GM19023 (cell line): ENCODE data around the gene UST.
A peak's percentile ranks its signal among the peaks of the same experiment; 100 is the strongest.
"Not testable (repeated sequence)": the region's sequence is repeated elsewhere in the genome, so short reads cannot be mapped to it uniquely, and the experiment has no call there.

ENCODE experiments used
- ATAC-seq: cut with Tn5 transposase; IDR thresholded peaks from one replicate; pipeline ENCODE4 v1.9.1; 2021; ENCODE audit warnings: mild to moderate bottlenecking, moderate library complexity; ENCODE audit not compliant: unreplicated experiment

UST gene

DNA sequence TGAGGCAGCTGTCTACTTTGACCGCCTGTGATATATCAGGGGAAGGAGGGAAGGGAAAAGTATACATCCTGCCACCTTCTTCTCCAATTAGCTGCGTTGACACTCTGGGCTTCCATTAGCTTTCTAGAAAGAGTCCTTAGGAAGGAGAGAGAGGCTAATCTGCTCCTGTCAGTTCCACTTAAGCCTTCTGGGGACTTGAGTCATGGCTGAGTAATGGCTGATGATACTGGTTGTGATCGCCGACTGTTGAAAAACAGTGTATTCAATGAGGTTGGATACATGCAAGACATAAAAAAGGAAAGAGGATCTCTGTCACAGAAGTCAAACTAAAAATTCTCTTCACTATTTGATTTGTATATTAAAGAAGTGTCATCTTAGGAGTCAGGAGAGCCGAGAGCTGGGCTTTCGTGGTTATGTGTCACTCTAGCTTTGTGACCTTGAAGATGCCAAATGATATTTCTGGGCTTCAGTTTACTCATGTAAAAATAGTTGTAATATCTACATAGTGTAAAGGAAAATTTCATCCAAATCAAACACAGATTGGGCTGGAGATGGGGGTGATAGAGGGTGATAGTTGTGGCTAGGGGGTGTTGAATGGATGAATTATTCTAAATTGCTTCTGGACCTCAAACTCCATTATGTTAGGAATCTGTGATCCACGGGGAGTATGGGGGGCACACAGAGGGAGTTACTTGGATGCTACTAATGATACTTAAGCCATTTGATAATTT, 189.0 kb downstream of the UST start:
- ATAC-seq, result no peak

DNA sequence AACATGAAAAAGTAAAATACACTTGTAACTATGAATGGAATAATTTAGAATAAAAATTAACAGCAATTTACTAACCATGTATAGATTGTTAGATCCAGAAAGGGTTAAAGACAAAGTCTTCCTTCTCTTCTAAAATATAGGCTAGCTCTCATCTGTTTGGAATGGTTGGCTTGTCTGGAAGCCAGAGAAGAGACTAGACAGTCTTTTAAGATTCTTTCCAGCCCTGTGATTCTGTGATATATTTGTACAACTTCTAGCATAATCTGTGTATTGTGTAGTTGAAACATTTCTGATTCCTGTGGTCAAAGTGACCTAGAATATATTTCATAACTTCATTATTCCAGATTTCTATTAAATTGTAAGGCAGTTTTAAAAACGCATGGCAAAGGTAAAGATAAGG, 196.6 kb downstream of the UST start:
- ATAC-seq, result no peak

DNA sequence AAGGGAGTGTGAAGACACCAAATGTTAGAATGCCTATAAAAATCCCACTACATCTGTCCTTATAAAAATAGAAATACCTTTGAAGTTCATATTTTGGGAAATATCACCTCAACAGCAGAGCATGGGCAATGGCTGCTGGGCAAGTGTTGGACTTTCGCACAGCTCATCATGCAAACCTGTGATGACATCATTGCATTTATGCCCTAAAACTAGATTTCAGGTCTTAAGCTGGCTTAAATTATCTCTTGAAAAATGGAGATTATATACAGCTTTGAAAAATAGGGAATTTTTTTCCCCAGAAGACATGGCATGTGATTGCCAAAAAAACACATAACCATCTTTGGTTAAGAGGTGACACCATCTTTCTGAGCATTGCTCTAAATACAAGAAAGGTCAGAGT, 197.8 kb downstream of the UST start:
- ATAC-seq, result no peak

DNA sequence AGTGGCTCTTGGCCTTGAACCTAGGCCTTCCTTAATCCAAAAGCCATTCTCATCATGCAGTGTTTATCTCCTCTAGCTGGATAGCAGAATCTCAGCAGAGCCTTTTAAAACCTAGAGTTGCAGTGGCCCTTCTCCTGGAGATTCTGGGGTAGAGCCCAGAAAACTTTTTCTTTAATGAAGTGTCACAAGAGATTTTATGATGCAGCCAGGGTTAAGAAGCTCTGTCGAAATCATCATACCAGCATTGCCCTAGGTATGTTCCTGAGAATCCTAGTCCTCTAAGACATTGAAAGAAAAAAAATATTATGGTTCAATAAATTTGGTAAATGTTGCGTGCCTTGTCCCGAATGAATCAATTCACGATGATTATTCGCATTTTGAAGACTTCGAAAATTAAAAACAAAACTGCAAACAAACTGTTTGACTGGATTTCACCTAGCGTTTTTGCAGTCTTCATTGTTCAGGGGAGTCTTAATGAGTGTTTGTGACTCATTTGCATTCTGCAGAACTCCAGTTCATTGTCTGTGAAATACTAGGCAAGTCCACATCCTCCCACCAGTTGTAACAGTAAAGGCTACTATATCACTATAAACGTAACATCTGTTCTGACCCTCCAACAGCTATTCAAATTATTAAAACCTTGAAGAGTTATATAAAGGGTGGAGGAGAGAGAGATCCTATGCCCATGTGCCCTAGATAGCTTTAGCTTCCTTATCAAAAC, 198.6 kb downstream of the UST start:
- ATAC-seq, result no peak

DNA sequence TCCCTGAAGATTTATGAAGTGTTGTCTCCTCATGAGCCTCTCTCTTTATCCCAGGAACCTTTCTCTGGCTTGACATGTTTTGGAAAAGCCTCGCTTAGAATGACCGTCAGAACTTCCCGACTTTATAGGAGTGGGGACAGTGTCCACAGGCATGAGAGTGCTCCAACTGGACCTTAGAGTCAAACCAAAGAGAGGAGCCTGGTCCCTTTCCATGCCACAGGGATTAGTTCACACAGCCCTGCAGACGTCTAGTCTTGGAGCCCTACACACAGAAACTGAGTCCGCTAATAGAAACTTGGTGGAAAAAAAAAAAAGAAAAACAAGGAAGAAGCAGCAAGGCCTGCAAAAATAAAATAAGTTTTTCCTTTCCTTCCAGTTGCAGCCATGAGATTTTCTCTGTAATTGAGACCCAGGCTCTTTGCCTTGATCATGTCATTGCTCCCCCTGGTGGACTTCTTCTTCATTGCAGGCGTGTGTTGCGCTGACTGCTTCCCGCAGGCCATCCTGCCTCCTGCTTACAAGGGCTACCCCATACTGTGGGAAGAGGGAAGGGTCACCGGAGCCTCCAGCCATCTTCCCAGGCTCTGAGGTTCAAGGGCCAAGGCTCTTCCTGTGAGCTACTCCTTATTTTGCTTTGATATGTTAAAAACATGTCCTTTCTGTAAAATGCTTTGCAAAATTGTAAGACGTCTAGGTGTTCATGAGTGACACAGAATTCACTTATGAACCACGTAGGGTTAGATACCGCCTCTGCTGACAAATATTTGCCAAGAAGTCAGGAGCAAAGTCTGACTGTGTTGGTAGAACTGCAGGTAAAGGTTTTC, 201.0 kb downstream of the UST start:
- peak; percentile 62 for ATAC-seq

DNA sequence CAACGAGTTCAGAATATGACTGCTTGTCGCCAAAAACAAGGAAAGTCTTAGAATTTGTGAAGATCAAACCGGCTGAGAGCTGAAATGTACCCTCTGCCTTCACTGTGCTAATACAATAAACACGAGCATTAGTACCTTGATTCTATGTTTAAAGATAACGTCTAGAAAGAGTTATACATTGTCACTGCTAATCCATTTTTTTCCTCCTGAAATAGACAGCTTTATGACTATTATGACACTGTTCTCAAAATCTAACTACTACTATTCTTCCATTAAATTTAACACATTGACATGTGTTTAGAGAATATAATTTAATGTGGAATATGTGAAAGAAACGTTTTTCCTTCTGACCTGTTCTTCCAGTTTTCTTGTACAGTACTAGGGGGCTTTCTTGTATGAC, 204.8 kb downstream of the UST start:
- ATAC-seq, result no peak

DNA sequence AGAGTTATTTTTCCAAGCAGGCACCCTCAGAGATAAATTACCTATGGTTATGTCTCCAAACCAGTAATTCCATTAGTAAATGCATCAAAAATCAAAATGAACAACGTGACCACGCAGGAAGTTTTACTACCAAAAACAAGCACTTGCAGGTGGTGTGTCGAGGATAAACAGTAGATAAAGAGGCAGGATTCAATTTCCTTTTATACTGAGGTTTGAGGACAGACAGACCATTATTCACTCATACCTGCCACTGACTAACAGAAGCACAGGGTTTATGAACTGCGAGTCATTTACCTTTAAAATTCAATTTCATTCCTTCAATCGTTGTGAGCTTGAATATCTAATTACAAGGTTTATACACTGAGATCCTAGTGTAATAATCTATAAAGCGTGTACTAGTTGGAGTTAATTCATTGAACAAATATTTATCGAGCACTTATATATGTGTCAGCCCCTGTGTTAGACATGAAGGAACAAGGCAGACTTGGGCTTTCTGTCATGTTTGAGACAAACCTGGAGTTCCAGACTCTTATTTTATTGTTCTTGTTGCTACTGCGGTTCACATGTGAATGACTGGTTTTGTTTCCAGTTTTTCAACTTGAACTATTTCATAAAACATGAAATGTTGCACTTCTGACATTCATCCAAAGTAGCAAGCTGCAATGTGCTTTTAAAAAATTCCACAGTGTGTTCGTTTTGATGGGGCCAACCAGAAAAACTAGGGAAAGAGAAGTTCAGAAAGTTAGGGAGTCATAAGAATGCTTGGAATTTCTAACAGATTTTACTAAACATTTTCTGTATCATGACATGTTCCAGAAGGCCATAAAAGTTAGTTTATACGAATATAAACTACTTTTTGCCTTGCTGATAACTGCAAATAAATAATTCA, 205.6 kb downstream of the UST start:
- ATAC-seq, result no peak

DNA sequence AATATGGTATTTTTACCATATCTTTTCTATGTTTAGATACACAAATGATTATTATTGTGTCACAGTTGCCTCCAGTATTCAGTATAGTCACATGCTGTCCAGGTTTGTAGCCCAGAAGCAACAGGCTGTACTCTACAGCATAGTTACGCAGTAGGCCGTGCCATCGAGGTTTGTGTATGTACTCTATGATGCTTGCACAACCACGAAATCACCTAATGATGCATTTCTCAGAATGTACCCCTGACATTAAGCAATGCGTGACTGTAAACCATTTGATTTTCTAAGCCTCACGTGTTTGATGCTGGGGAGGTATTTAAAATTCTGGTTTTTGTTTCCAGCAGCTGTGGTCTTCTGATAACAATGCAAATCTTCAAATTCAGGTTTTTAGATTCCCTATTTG, 207.6 kb downstream of the UST start:
- no peak for ATAC-seq

DNA sequence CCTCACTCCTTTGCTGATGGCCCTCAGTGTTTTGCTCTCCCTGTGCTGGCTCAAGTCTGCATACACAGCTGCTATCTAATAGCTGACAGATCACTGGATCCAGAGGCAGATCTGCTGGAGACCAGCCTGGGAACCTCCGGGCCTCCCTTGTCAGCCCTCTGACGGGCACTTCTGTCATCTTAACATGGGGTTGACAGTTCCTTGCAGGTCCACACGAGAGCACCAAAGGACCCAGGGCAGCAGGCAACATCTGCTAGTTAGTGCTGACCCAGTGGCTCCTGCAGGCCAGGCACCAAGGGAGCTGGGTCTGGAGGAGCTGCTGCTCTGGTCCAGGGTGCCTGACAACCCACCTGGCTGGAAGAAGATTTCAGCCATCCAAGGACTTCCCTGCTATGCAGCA, 208.1 kb downstream of the UST start:
- ATAC-seq, result no peak

DNA sequence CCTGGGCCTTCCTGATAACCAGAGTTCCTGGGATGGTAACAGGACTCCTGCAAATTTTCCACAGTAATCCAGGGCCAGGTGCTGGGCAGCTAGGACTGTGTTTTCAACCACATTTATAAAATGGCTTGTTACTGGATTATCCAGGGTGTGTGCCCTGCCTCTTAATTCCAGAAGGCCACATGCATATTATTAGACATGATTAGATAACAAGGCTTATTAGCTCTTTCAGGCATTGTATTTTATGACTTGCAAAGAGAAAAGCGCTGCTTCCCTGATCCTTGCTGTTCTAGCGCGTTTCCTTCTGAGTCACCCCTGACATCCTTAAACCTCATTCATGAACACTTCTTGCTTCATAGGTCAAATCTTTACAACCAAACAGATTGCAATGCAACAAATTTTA, 208.6 kb downstream of the UST start:
- no peak for ATAC-seq

DNA sequence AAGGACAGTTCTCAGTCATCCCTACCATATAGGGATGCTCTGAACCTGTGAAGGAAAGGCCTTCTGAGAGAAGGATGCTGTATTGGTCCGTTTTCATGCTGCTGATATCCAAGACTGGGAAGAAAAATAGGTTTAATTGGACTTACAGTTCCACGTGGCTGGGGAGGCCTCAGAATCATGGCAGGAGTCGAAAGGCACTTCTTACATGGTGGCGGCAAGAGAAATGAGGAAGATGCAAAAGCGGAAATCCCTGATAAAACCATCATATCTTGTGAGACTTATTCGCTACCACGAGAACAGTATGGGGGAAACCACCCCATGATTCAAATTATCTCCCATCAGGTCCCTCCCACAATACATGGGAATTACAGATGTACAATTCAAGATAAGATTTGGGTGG, 209.3 kb downstream of the UST start:
- not testable (repeated sequence) for ATAC-seq

DNA sequence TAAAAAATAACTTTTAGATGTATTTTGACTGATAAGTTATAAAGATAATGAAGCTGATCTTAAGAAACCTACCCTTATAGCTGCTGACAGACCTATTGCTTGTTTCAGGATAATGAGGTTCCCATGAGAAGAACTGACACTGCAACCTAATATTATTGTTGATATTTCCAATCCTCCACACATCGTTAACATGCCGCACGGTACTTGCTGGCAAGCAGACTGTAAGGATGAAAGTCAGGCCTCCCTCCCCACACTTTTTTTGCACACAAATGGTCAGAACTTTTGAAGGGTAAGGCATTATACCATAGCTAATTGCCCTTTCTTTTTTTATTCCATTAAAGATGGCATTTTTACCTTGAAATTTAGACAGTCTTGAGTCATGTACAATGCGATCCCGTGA, 210.9 kb downstream of the UST start:
- ATAC-seq, result no peak

DNA sequence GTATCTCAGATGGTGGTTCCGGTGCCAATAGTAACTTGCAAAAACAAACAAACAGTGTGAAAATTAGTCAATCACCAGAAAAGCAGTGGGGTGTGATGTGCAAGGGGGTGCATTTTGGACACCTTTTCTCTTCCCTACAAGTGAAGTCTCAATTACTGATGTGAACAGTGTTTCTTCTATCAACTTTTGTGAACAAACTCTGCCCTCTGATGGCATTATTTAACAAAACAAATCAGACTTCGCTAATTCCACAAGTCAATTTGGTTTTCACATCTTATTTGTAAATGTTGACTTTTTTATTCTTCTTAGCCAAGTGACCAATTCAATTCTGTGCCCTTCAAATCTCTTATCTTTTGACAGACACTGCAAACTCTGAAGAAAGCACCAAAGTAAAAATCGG, 212.2 kb downstream of the UST start:
- no peak for ATAC-seq

DNA sequence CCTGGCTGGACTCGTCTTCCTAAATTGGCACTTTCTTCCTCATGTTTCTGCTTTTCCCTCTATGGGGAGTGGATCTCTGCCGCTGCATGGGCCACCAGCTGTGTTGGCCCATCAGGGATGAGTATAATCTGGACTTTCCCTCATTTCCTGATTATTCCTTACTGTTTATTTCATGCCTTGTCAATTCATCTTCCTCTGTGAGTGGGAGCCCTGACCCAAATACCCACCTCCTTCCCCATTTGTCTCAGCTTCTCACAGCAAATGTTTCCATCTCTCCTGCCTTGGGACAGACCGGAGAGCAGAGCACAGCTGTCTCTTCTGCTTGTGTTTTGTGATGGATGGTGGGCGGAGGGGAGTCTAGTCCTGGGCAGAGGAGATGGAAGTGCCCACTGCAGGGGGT, 212.7 kb downstream of the UST start:
- no peak for ATAC-seq

DNA sequence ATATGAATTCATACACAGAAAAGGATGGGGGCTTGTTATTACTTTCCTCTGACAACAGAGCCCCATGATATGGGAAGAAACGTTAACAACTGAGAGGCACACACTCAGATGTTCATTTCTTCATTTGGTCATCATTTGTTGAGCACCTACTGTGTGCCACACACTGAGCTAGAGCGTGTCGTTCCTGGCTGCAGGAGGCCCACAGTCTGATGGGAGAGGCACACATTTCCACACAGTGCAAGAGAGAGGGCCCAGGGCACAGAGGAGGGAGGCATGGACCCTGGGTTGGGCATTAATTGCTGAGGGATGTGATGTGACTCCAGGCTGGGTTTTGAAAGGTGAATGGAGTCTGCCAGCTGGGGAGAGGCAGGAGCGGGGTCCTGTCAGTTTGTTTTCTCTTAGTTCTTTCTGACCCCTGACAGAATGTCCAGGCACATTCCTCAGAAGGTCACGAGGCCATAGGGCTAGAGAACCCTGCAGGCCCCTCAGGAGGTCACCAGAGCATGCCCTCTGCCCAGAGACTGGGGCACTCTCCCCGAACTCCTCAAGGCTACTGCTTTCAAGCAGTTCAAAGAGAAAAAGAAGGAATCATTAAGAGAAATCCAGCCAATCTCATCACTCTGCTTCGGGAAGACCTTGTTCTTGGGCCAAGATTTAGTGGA, 216.2 kb downstream of the UST start:
- no peak for ATAC-seq

DNA sequence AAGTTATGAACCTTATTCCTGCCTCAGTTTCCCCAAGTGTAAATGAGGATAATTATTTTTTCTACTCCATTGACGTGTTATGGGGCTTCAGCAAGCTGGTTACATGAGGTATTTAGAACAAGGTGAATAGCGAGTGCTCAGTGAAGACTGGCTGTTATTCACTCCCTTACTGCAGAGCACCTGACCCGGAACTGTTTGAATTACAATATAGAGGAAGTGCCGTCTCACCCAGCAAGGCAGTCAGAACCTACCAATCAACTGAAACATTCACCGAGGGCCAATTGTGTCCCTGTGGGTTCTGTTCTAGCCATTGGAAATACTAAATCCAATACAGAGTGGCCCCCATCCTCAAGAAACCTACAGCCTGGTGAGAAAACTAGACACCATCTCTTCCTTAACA, 216.9 kb downstream of the UST start:
- ATAC-seq, result no peak

DNA sequence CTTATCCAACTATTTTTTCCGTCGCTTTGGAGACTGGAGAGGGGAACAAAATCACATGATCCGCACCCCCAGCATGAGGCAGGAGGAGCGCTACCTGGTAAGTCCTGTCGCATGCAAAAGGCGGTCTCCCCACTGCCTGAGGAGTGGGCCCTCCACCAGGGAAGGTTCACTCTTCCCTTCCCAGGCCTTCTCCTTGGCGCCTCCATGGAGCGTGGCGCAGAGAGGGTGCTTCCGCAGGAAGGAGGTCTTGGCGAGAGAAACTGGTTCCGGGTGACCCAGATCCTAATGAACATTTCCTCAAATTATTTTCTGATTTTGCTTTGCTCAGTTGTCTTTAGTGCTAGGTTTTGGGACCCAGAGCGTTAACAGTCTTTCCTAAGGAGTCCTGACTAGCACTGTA, 217.6 kb downstream of the UST start:
- ATAC-seq, result no peak

DNA sequence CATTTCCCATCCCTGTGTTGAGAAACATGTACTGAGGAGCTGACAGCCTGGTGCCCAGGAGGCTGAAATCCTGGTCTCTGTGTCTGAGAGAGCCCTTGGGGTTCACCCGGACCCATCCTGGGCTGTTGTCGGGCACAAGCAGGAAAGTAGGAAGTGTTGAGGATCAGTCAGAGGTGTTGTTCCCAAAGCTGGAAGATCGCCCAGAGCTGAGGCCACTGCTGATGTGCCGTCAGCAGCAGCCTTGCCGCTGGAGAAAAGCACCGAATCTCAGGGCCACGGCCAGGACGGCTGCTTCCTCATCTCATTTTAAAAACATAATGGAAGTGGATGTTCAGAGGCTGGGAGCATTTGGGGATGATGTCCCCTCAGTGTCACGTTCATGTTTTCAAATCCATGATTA, 218.5 kb downstream of the UST start:
- no peak for ATAC-seq

DNA sequence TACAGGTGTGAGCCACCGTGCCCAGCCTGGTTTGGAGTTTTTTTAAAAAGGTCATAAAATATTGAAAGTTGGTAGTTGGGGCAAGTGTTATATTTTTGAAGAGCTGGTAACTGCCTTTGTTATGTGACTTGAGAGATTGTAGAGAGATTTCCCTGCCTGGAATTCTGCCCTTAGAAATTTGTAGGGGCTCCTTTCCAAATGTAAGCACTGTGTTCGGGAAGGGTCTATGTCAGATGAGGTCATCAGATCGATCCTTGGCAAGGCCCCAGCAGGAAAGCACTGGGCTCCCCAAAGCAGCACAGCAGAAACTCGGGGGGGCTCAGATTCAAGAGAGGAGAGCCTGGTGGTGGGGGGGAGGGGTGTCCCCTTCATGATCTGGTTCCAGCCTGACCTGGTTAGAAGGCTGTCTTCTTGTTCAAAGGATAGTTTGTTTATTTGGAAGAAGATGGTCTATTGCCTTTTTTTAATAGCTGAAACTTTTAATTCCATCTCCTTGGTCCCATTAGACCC, 220.2 kb downstream of the UST start:
- no peak for ATAC-seq

DNA sequence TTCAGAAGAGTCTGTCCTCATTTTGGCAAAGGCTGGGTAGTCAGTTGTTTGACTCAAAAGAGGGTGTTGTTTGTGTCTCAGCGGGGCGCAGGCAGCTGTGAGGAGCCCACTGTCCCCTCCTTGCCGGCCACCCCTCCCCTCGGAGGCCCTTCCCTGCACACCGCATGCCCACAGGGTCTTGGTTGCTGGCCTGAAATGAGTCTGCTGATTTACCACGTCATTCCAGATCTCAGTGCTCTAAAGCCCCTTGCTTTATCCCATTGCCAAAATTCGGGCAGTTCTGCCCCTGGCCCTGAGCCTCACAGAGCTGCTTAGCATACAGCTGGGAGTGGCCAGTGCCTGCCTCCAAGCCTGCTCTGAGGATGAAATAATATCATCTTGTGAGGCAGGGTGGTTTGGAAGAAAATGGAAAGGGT, 220.7 kb downstream of the UST start:
- ATAC-seq, result no peak
